Peyer's patch (tissue), 4 donors: Measurements from ENCODE around the gene HYDIN.

Experiments
- POLR2A ChIP-seq, 2 donors: fragments of 450-650 bp; IDR thresholded peaks; one replicate each; pipeline ENCODE4 v1.5.1; 2017; ENCODE audit warnings: antibody characterized with exemption in 2 of 2, mild to moderate bottlenecking in 2 of 2, moderate library complexity in 2 of 2
- TF ChIP-seq, protein P1 (sequence below), 6 experiments: fragments of 450-650 bp in 4 of 6; fragments of 200-600 bp in 2 of 6; sonication (generic) in 1 of 6; IDR thresholded peaks; one replicate each; pipeline ENCODE4 v1.5.1; 2017 to 2019; ENCODE audit warnings: antibody characterized with exemption in 6 of 6, mild to moderate bottlenecking in 3 of 6, moderate library complexity in 1 of 6

DNA sequence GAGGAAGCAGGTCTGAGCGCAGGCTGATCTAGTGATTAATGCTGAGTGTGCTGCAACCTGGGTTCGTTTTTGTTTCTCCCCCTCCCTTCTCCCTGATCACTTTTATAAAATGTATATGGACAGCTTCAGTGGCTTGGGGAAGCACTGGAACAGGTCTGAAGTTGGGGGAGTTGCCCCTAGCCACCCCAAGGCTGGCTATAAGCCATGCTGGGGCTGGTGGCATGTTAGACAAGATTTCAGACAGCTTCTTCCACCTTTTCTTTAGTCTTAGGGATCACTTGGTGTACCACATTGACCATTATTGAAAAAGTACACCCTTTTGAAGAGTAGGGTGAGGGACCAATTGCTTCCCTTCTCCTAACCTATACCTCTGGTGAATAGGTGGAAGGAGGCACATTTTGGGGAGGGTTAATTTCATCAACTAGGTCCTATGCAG lies 425.8 kb downstream of the HYDIN start:
- no peak for TF ChIP-seq POLR2A (IDR thresholded peaks at IDR 0.05)
- TF ChIP-seq, protein P1, sequence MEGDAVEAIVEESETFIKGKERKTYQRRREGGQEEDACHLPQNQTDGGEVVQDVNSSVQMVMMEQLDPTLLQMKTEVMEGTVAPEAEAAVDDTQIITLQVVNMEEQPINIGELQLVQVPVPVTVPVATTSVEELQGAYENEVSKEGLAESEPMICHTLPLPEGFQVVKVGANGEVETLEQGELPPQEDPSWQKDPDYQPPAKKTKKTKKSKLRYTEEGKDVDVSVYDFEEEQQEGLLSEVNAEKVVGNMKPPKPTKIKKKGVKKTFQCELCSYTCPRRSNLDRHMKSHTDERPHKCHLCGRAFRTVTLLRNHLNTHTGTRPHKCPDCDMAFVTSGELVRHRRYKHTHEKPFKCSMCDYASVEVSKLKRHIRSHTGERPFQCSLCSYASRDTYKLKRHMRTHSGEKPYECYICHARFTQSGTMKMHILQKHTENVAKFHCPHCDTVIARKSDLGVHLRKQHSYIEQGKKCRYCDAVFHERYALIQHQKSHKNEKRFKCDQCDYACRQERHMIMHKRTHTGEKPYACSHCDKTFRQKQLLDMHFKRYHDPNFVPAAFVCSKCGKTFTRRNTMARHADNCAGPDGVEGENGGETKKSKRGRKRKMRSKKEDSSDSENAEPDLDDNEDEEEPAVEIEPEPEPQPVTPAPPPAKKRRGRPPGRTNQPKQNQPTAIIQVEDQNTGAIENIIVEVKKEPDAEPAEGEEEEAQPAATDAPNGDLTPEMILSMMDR (IDR thresholded peaks at IDR 0.05), result no peak
